Renal cortical epithelial cell (primary cell): ENCODE data around the gene DIAPH3. TPM values are rescaled to one million over a fixed set of nuclear protein-coding genes. Genes with fewer than 3 reads are reported as not detected.

ENCODE experiments used
- DNase-seq: peaks from one replicate; pipeline ENCODE4 v3.0.0-alpha.2; 2011; ENCODE audit warnings: low read depth
- total RNA-seq: library from RNA; depleted of rRNA; stranded (reverse); fragments of >200 nt; gene quantifications from 2 replicates; pipeline ENCODE4 v1.2.3, GENCODE V29; 2014

The DIAPH3 gene
- total RNA-seq, 1 donor from 2014 or later, result 20.8 TPM

DNA sequence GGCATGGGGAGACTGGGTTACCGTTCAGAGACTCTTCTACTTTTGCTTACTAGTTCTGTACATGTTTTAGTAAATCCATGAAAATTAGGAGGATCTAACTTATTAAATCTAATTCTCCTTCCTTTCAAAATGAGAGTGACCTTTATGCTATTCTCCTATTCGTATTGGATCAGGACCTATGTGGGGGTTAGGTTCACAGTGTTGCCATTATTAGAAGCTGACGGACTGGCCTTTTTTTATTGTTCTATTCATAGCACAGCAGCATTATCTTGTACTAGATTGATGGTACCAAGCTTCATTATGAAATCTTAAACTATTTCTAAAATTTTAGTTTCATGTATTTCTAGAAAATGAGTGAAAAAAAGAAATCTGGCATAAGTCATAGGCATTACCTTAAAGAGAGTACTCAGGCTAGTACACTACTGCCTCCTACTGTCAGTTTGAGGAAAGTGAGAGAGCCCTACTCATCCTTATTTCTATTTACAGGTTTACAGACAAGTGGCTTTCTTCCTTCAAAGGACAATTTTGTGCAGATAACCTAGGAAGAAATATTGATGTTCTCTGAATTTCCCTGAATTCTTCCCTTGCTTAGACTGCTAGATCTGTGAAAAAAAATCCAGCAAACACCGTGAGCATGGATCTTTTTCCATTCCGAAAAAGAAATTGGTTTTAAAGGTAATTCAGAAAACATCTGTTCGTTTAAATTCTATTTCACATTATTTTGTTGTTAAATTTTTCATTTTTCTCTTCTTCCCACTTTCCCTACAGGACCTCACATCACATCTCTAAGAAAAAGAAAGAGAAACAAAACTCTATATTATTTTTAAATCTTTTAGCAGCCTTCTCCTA lies 485.5 kb downstream of the DIAPH3 start:
- DNase-seq, result peak; percentile 72

DNA sequence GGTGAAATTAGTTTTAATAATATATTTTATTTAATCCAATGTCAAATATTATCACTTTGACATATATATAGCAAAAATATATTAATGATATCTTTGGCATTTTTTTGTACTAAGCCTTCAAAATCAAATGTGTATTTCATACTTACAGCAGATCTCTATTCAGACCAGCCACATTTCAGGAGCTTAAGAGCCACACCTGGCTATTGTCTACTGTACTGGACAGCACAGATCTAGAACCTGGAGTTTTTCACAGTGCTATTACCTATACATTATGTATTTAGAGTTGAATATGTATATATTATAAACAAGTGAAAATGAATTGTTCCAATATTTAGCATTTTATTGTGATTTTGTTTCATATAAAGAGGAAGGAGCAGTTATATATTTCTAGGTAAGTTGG lies 486.3 kb downstream of the DIAPH3 start:
- no peak for DNase-seq

DNA sequence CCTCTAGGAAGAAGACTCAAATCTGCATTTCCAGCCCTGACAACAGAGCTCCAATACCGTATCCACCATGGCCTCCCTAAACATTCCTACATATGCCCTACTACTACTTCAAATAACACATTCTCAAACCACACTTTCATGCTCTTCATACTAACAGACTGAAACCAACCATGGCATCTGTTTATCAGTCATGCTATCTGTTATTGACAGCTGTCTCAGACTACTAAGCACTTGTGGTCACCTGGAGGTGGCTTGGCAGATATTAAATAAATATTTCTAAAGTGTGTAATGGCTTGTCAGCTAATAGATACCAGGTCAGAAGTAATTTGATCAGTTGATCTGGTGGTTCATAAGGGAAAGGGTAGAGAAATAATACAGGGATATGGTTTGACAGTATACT lies 489.1 kb downstream of the DIAPH3 start:
- DNase-seq, result no peak

DNA sequence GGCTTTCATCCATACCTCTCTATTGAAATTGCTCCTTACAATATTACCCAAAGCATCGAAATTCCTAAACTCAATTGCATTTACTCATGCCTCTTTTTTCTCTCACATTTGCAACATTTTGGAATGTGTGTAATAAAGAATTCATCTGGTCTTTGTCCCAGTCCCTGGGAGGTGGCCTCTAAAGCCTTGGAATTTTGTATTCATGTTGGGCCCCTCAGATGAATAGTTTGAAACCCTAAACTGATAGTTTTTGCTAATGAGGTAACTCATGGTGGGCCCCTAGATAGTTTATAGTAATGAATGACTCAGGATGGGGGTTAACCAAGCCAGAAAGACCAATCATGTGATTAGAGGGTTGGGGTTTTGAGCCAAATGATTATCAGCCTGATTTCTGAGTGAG lies 490.4 kb downstream of the DIAPH3 start:
- DNase-seq, result no peak

- no peak for DNase-seq
Observed at GRCh38 chr13:59672445-59672844, 491.3 kb downstream of the DIAPH3 start.

GRCh38 chr13:59671881-59672280 lies 491.8 kb downstream of the DIAPH3 start:
- DNase-seq, result no peak

DNA sequence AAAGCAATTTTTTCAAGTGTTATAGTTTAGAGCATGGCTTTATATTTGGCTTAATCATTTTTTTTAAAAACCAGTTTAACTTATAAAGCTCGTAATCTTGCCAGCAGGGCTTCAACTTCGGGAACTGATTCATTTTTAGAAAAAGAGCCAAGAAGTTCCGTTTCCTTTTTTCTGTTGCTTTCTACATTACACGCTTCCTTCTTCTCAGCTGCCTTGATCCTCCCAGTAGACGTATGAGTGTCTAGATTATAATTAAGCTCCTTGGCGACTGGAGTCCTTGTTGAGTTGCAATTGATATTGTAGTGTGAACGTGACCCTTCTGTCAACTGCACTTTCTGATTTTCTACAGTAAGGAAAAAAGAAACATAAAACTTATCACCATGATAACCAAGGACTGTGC lies 497.2 kb downstream of the DIAPH3 start:
- no peak for DNase-seq

GRCh38 chr13:59665732-59666131 lies 498.0 kb downstream of the DIAPH3 start:
- DNase-seq, result no peak

DNA sequence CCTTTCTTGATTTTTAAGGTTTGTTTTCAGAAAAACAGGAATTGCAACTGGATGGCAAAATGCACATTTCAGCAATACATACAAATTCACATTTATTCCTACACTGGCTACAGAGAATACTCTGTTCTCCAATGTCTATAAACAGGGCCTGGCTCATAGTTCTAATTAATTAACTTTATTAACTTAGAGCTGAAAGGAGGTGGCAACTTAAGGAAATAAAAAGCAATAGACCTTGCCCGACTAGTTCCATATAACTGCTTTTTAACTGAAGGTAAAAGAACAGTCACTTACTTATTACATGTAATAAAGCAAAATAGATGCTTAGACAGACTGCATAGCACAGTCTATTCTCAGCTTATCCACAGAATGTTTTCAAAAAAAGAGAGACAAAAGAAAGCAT lies 498.5 kb downstream of the DIAPH3 start:
- DNase-seq, result peak; percentile 86

- DNase-seq, result no peak
Observed at GRCh38 chr13:59664586-59664985, 499.1 kb downstream of the DIAPH3 start.

DNA sequence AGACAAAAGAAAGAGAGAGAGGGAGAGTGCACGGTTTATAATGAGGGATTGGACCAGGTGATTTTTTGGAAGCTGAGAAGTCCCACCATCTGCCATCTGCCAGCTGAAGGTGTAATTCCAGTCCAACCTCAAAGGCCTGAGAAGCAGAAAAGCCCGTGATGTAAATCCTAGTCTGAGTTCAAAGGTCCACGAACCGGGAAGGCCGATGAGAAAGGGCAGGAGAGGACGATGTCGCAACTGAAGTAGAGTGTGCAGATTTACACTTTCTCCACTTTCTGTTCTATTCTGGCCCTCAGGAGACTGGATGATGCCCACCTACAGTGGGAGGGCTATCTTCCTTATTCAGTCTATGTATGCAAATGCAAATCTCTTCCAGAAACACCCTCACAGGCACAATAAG lies 500.0 kb downstream of the DIAPH3 start:
- no peak for DNase-seq

GRCh38 chr13:59660582-59660981 lies 503.1 kb downstream of the DIAPH3 start:
- no peak for DNase-seq

- no peak for DNase-seq
Observed at GRCh38 chr13:59659981-59660380, 503.7 kb downstream of the DIAPH3 start.

DNA sequence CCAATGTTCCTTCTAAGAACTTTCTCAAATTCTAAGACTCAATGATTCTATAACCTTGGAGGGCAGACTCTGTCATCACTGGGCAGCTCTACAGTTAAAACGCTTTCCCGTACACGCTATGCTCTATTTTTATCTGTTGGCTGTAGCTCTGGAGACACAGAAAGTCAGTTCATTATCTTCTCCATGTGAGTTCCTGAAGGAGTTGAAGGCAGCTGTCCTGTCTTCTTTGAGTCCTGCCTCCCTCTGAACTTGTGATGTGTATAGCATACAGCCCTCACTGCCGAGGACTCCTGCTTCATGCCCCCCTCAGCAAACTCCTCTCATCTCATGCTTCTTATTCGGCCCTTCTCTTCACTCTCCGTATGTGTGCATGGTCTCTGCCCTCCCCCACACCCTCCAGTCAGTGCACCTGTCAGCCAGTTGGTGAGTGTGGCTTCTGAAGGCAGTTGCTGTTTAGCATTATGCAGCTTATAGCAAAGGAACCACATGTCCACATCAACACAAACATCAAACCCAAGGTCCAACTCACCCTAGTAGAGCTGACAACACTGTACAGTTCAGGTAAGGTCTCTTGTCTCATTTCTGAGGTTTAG lies 504.9 kb downstream of the DIAPH3 start:
- DNase-seq, result no peak

DNA sequence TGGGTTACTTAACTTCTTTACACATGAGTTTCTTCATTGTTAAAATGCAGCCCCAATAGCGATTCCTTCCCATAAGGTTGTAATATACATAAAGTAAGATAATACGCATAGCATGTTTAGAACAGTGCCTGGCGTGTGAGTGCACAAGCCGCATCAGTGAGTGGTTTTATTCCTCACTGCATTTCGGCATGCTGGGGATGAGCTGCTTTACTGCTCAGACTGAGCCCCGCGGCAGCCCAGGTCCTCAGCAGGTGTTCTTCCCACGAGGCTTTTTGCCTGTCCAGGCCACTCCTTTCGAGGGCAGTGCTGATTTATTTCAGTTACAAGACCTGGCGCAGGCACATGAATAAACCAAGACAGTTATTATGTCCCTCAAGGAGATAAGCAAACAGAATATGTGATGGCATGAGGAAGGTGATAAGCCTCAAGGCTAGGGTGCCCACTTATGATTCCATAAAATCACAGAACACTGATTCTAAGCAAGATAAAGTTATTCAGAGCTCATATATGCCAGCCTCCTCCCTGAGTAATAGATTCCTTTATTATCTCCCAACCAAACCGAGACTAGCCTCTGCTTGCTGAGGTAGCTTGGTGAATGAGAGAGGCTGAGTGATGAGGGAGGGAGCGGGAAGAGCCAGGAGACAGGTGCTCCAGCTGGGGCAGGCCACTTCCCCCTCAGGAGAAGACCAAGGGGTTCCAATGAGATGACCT lies 505.5 kb downstream of the DIAPH3 start:
- no peak for DNase-seq

DNA sequence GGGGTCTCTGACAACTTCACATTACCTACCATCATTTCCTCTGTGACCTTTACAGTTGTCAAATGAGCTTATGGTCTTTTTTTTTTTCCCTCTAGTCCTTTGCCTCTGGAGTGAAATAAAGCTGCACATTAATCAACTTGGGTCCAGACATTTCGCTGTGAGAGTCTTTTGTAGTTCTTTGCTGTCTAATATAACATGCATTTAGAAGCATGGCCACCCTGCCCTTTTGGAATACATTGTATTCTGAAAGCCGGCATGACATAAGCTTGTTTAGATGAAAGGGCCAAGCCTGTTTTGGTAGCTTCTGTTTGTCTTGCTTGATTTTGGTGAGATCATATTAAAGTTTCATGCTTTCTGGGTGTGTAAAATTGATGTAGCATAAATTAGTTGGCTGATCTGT lies 509.8 kb downstream of the DIAPH3 start:
- DNase-seq, result no peak

DNA sequence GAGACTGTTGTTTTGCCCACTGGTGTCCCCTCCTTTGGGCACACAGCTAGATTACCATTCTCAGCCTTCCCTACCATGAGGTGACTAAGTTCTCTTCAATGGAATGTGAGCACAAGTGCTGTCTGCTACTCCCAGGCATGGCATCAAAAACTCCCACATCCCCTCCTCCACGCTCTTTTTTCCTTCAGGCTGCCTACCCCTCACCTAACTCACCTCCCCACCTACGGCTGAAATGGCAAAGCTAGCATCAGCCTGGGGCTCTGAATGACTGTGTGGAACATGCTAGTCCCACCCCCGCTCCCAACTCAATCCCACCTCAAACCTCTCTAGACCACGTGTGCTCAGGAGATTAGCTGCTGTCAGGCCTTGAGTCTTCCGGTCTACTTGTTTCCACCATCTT lies 512.2 kb downstream of the DIAPH3 start:
- no peak for DNase-seq

DNA sequence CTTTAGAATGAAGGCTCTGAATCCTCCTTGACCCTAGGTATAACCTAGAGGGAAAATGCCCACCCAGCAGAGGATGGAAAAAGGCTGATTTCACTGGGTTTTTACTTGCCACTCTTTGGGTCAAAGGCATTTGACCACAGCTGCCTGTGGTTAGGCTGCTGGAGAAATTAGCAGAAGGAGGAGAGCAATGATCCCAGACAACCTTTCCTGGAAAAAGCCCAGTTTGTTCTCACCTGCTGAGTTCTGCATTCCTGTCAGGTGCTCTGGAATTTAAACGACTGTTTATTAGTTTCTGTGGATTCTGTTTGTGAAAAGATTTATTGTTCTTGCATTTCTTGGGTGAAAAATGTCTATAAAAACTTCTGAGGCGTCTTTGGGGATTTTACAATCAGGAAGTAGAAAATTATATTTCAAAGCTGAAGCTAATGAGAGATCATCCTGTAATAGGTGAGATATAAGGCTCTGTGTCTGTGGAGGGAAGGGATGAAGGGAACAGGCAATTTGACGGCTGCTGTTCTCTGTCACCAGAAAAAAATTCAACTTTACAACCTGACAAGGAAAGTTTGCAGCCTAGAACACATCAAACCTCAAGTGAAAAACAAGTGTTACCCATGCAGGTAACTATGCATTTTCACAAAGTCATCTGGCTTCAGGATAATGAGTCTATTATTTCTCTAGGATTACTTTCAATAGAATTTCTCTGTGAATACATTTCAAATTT lies 519.7 kb downstream of the DIAPH3 start:
- peak; percentile 86 for DNase-seq

DNA sequence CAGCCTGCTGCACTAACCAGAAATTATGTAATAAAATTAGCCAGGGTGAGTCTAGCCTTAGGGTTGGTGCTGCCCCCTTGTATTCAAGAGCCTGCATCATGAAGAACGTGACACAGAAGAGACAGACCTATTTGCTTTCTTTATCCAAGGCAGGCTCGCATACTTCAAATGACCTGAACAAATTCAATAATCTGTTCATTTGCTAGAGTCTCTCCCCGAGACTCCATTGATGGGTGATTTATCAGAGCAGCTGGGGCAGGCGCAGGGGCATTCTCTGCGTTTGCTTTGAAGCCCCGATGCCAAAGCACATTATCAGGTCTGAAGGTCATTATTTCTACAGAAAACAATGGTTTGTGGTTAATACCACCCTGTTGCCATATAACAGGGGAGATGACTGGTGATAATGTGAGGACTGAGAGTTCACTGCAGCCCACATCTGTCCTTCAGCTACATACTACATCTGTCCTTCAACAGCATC lies 520.3 kb downstream of the DIAPH3 start:
- DNase-seq, result no peak

DNA sequence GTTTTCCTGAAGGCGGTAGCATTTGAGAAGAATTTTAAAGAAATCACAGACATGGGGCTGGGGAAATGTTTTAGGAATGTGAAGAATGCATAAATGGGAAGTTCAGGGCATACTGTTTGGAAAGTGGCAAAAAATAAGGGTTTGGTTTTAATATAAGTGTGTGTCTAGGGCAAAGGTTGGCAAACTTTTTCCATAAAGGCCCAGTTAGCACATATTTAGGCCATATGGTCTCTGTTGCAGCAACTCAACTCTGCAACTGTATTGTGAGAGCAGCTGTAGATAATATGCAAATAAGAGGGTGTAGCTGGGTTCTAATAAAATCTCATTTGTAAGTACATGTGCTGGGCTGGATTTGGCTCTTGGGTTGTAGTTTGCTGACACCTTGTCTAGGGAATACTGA lies 521.9 kb downstream of the DIAPH3 start:
- DNase-seq, result no peak

DNA sequence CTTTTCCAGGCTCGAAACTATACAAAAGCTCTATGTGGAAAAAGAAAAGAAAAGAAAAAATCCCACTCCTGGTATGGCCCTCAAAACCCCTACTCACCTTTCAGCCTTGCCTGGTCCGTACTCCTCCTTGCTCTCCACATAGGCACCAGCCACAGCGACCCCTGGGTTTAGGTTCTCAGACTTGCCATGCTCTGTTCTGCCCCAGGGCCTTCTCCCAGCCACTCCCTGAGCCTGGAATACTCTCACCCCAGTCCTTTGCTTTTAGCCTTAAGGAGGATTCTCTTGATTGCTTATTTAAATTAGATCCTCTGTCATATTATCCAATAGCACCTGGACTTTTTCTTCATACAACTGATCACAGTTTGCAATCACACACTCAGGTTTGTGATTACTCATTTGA lies 522.5 kb downstream of the DIAPH3 start:
- no peak for DNase-seq

DNA sequence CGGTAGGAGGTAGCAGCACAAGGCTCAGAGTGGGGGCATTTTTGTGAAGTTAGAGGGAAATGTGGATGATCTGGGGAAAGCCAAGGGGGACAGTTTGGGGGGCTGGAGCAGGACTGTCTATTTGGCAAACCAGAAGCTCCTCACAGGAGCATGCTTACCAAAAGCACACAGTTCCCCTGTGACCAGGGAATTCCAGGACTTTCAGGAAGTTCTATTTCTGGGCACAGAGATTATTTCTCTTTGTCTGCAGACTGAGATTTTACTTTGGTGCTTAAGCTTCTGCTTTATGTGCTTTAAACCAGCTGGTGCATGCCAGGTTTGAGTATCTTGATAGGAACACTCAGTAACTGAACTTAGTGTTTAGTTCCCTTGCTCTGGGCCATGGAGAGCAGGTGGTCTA lies 525.3 kb downstream of the DIAPH3 start:
- DNase-seq, result no peak
